Cardiac muscle cell (in vitro differentiated cells and primary cell): ENCODE data around the gene MBD4. TPM values are rescaled to one million over a fixed set of nuclear protein-coding genes. Genes with fewer than 3 reads are reported as not detected.

Experiments
- DNase-seq, 2 donors: peaks; one replicate each; pipeline versions ENCODE4 v3.0.0 to v3.0.0-alpha.2; 2010 to 2017; ENCODE audit warnings: low read depth in 1 of 2, low spot score in 1 of 2
- H3K27ac ChIP-seq: fragments of 200-600 bp; sonication (generic); 2 replicates; pipeline ENCODE4 v1.5.1; 2016
- H3K27me3 ChIP-seq: fragments of 200-600 bp; sonication (generic); 2 replicates; pipeline ENCODE4 v1.6.0; 2016; ENCODE audit warnings: control low read depth
- H3K36me3 ChIP-seq: fragments of 200-600 bp; sonication (generic); 2 replicates; pipeline ENCODE4 v1.5.1; 2016; ENCODE audit warnings: control low read depth
- H3K4me1 ChIP-seq: fragments of 200-600 bp; sonication (generic); 2 replicates; pipeline ENCODE4 v1.8.1; 2017; ENCODE audit warnings: low read depth, mild to moderate bottlenecking, mixed run types
- H3K4me3 ChIP-seq: fragments of 200-600 bp; sonication (generic); 2 replicates; pipeline ENCODE4 v1.5.1; 2016; ENCODE audit warnings: mild to moderate bottlenecking
- H3K9me3 ChIP-seq: fragments of 200-600 bp; sonication (generic); 2 replicates; pipeline ENCODE4 v1.5.1; 2017; ENCODE audit warnings: low read depth, mild to moderate bottlenecking, control low read depth
- polyA plus RNA-seq: library from polyadenylated mRNA; unstranded; fragments of >200 nt; fragmentation: Nextera tagmentation; extraction: Ambion mirVana; gene quantifications from 2 replicates; pipeline ENCODE4 v1.2.1, GENCODE V29; 2016
- total RNA-seq: library from RNA; depleted of rRNA; stranded (reverse); fragments of >200 nt; gene quantifications from 2 replicates; pipeline ENCODE4 v1.2.3, GENCODE V29; 2016
- TF ChIP-seq, protein P1 (sequence below): IDR thresholded peaks from 2 replicates; pipeline ENCODE4 v1.5.1; 2012; ENCODE audit warnings: low read depth, mild to moderate bottlenecking, low read length

The MBD4 gene
- total and polyA plus RNA-seq, 2 experiments from 2014 or later, result 30.0 to 39.8 TPM

DNA sequence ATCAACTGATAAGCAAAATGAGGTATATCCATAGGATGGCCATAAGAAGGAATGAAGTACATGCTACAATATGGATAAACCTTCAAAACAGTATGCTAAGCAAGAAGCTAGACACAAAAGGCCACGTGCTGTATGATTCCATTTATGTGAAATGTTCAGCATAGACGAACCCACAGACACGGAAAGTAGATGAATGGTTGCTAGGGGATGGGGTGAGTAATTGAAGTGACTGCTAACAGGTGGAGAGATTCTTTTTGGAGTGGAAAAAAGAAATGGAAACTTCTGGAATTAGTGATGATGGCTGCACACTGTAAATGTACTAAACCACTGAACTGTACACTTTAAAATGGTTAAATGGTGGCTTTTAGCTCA, 10.7 kb downstream of the MBD4 start:
- TF ChIP-seq, protein P1, sequence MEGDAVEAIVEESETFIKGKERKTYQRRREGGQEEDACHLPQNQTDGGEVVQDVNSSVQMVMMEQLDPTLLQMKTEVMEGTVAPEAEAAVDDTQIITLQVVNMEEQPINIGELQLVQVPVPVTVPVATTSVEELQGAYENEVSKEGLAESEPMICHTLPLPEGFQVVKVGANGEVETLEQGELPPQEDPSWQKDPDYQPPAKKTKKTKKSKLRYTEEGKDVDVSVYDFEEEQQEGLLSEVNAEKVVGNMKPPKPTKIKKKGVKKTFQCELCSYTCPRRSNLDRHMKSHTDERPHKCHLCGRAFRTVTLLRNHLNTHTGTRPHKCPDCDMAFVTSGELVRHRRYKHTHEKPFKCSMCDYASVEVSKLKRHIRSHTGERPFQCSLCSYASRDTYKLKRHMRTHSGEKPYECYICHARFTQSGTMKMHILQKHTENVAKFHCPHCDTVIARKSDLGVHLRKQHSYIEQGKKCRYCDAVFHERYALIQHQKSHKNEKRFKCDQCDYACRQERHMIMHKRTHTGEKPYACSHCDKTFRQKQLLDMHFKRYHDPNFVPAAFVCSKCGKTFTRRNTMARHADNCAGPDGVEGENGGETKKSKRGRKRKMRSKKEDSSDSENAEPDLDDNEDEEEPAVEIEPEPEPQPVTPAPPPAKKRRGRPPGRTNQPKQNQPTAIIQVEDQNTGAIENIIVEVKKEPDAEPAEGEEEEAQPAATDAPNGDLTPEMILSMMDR, result no peak
- no peaks in the 10 kb centered on the region for H3K9me3 ChIP-seq
- peak overlapping the region; percentile 57 for H3K27ac ChIP-seq
- H3K36me3 ChIP-seq, result peaks cover 30% of the 10 kb centered on the region
- H3K27me3 ChIP-seq, result peaks cover 8% of the 10 kb centered on the region
- H3K4me1 ChIP-seq, result peaks cover 5% of the 10 kb centered on the region
- H3K4me3 ChIP-seq, result no peak overlapping the region
- DNase-seq, result no peak

DNA sequence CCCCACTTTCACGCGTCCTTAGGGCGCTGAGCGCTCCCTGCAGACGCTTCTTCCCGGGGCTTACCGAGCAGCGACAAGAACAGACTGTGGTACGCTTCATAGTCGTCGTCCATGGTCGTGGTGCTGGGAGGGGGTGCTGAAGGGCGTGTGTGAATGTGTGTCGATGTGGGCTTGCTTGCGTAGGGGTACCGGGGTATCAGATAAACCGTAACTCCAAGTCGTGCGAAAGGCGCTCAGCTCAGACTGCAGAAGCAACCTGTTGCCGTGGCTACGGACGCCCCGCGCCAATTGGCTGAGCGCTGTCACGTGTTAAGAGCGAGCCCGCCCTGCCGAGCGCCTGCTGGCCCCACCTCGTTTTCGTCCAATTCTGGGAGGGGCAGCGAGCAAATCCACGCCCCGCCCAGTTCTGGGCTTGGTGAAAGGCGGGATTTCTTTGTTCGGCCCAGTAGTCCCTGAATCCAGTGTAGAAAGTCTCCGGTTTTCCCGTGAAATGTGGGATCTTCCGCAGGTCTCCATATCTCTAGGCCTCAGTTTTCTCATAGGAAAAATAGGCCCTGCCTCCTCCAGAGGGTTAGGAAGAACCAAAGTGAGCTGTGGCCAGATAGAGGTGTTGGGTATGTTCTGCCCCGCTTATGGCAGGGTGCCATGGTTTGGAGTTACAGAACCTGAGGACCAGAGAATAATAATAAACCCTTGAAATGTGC, 11.2 kb downstream of the MBD4 start, which contains the start of gene EFCAB12:
EFCAB12 (minus strand) TSS at position 261 of the 704 bp plus-strand sequence; CDS start at position 113, 148 bp downstream.
- Histone ChIP-seq H3K27me3 (peaks cover 8% of the 10 kb centered on the region), H3K36me3 (peaks cover 26% of the 10 kb centered on the region), H3K27ac (peak within 1 kb of the TSS; percentile 57), H3K4me3 (peak within 1 kb of the TSS; percentile 47), H3K9me3 (no peaks in the 10 kb centered on the region), H3K4me1 (peaks cover 5% of the 10 kb centered on the region)
- DNase-seq, result peak; percentile 96
- TF ChIP-seq, protein P1, result peak; percentile 7

DNA sequence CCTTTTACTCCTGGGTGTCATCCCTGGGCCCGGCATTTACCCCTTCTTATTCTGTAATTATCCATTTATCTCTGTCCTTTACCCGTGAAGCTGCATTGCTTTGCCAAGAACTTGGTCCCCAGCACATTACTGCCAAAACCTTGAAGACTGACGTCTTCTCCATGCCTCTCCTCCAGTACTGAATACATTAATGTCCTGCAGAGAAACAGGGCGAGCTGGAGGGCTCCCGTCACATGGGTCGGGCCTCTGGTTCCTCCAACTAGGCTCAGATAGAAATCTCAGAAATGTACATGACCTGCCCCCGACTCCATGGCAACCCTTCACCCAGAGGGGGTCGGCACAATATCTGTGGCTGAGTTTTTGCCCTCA, 11.8 kb downstream of the MBD4 start:
- Histone ChIP-seq H3K4me1 (peaks cover 5% of the 10 kb centered on the region), H3K9me3 (no peaks in the 10 kb centered on the region), H3K27me3 (peaks cover 8% of the 10 kb centered on the region), H3K27ac (no peak overlapping the region), H3K4me3 (peak overlapping the region; percentile 47), H3K36me3 (peaks cover 21% of the 10 kb centered on the region)
- TF ChIP-seq, protein P1, result no peak
- no peak for DNase-seq

DNA sequence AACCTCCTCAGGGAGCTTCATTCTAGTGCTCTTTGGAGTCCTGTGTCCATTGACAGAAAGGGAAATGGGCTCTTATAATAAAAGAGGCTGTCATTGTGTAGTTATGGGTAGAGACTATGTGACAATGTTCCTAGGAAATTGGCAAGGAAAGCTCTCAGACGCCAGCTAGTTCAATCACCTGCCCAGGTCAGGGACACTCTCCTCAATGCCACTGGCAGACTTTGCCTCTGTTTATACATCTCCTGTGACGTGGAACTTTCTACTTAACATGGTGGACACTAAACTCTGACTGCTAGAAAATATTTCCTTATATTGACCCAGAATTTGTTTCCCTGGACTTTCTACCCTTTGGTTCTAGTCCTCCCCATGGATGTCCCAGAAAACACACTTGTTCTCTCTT, 14.1 kb downstream of the MBD4 start:
- peaks cover 8% of the 10 kb centered on the region for H3K27me3 ChIP-seq
- H3K36me3 ChIP-seq, result no peaks in the 10 kb centered on the region
- H3K27ac ChIP-seq, result no peak overlapping the region
- TF ChIP-seq, protein P1, result no peak
- peaks cover 5% of the 10 kb centered on the region for H3K4me1 ChIP-seq
- no peaks in the 10 kb centered on the region for H3K9me3 ChIP-seq
- no peak overlapping the region for H3K4me3 ChIP-seq
- no peak for DNase-seq

DNA sequence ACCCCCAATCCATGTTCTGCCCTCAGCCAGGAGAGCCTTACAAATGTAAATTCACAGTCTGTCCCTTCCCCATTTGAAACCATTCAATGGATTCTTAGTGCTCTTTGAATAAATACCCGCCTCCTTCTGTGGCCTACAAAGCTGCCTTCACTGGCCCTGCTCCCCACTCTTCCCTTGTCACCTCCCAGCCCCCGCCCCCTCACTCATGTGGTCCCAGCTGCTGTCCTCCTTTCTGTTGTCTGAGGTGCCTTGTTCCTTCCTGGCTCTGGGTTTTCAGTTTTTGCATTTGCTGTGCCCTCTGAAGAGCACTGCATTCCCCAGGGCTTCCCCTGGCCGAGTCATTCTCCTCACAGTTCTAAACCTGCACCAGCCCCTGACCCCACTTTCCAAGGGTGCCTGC, 14.5 kb downstream of the MBD4 start:
- peaks cover 5% of the 10 kb centered on the region for H3K4me1 ChIP-seq
- no peak overlapping the region for H3K27ac ChIP-seq
- no peak for DNase-seq
- peaks cover 8% of the 10 kb centered on the region for H3K27me3 ChIP-seq
- H3K36me3 ChIP-seq, result no peaks in the 10 kb centered on the region
- TF ChIP-seq, protein P1, result no peak
- H3K4me3 ChIP-seq, result no peak overlapping the region
- no peaks in the 10 kb centered on the region for H3K9me3 ChIP-seq
